Measurements from ENCODE around the gene MYH6.
"Not testable (repeated sequence)": the region's sequence is repeated elsewhere in the genome, so short reads cannot be mapped to it uniquely, and the experiment has no call there.

Gene MYH6

GRCh38 chr14:23413681-23414080, 5.6 kb upstream of the MYH6 start:
- DNase-seq, result no peak

DNA sequence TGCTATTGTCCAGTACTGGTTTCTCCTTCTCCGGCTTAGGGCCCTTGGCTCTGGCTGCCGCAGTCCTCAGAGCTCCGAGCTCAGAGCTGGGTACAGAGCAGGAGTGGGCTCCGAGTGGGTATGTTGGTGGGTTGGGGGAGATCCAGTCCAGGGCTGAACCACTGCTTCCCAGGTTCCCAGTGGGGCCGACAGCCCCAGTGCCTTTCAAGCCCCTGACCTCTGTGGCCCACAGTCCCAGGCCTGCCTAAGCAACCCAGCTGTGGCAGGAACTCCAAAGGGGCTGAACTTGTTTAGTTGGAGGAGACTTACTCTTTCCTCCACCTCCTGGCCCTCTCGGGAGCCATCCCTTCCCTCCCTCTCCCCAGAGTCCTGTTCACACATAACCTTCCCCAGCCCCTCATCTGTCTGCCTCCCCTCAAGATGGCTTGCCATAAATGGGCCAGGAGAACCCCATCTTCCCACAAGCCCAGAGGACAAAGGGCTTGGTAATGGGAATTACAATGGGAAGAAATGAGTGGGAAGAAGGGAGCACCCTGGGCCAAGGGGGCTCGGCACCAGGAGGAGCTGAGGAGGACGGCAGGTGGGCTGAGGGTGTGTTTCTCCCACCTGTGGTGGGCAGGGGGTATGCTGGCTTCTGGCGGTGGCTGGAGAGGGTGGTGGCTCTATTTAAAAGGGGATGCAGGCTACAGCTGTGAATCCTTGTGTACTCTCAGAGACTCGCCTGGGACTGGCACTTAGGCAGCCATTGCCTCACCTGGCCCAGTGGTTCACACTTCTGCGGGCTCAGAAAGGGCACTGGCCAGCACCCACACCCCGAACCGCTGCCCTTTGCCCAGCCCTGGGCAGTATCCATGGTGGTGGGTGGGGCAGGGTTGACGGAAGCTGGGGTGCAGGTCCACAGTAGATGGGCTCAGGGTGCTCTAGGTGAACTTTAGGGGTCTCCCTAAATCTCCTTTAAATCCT, 3.8 kb upstream of the MYH6 start:
- DNase-seq, result no peak

DNA sequence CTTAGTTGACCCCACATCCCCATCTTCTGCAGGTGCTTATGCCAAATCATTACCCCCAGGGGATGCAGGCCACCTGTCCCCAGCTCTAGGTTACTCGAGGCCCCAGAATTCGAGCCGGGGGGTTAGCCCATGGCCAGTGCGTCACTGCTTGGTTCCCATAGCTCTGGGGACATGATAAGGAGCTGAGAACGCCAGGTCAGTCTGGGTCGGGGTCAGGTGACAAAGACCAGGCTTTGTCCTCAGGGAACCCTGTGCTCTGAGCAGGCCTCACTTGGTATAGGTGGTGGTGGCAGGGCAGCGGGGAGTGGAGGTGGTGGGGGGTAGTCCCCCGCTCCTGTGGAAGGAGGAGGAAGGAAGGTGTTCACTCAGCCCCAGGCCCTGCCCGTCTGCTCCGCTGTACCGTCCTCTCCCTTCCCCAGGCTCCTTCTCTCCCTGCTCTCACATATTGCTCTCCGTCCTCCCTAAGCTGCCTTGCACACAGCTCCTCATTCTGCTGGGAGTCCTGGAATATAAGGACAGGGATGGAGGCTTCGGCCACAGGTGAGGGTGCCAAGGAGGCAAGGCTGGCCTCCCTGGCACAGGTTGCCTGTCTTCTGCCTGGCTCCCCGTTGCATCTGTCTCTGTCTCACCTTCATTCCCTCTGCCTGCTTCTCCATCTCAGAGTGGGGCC, 2.0 kb upstream of the MYH6 start:
- no peak for DNase-seq

GRCh38 chr14:23409475-23409874, 1.4 kb upstream of the MYH6 start:
- DNase-seq, result no peak

GRCh38 chr14:23408307-23408630, 196 bp upstream of the MYH6 start:
- DNase-seq, result no peak

GRCh38 chr14:23406725-23407355, 1.2 kb downstream of the MYH6 start:
- DNase-seq, result no peak

DNA sequence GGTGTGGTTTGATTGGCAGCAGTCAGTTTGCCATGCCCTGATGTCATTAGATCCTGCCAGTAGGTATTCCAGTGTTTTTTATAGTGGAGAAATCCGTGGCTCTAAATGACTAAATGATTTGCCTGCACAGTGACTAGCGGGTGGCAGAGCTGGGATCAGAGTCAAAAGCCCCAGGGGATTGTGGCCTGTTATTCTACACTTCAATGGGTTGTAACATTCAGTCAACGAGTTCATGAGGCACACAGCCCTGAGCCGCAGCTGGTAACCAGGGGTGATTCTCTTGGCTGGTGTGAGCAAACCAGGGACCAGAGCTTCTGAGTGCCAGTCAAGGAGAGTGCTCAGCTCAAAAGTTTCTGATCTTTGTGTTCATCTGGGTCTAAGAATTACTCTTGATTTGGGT, 1.8 kb downstream of the MYH6 start:
- no peak for DNase-seq

DNA sequence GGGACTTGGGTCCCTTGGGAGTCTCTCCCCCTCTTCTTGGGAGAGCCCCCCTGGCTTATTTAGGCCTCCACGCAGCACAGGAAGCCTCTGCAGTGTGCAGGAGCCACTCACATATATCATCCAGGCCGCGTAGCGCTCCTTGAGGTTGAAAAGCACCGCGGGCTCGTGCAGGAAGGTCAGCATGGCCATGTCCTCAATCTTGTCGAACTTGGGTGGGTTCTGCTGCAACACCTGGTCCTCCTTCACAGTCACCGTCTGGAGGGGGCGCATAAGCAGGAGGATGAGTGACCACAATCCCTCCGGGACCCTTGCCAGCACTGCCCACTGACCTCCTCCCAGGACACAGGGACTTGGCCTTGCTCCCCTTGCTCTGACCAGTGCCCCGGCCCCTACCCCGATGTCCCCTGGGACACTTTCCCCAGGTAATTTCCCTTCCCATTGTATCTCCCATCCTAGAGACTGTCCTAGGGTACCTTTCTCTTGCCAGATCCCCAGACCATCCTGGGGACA, 2.5 kb downstream of the MYH6 start:
- DNase-seq, result no peak

DNA sequence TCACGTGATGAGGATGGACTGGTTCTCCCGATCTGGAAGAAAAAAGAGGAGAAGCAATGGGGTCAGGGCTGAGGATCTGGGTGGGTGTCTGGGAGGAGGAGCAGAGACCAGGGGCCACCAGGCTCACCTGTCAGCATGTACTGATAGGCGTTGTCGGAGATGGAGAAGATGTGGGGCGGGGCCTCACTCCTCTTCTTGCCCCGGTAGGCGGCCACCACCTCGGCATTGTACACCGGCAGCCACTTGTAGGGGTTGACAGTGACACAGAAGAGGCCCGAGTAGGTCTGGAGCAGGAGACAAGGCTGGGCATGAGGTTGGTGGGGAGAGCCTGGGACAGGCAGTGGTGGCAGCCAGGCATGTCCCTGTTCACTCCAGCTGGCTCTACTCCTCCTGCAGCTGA, 3.0 kb downstream of the MYH6 start:
- DNase-seq, result no peak

- no peak for DNase-seq
Observed at GRCh38 chr14:23404331-23404900, 3.7 kb downstream of the MYH6 start.

- no peak for DNase-seq
Observed at GRCh38 chr14:23403908-23404307, 4.2 kb downstream of the MYH6 start.

DNA sequence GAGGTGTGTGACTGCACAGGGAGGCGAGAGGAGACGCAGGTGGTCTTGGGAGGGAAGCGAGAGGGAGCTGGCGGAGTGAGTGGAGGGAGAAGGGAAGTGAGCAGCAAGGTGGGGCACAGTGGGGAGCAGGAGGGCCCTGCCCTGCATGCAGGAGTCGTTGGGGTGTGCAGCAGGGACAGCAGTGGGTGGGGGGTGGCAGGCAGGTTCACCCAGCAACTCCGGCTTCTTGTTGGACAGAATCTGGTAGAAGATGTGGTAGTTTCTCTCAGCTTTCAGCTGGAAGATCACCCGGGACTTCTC, 5.0 kb downstream of the MYH6 start:
- no peak for DNase-seq

GRCh38 chr14:23402296-23403138, 5.6 kb downstream of the MYH6 start:
- no peak for DNase-seq

GRCh38 chr14:23401291-23401690, 6.8 kb downstream of the MYH6 start:
- no peak for DNase-seq

DNA sequence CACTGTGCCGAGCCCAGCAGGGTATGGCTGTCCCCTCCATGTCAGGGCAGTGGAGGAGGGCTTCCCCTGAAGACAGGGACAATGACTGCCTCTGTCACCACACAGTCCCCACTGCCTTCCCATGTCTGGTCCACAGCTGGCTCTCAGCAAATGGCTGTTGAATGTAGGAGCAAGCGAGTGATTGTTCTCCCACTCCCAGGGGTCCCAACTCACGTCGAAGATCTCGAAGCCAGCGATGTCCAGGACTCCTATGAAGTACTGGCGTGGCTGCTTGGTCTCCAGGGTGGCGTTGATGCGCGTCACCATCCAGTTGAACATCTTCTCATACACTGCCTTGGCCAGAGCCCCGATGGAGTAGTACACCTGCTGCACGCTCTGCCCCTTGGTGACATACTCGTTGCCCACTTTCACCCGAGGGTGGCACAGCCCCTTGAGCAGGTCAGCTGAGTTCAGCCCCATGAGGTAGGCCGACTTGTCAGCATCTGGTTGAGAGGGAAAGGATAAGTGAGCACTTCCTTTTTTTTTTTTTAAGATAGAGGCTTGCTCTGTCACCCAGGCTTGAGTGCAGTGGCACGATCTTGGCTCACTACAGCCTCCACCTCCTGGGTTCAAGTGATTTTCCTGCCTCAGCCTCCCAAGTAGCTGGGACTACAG, 7.5 kb downstream of the MYH6 start:
- not testable (repeated sequence) for DNase-seq

- DNase-seq, result no peak
Observed at GRCh38 chr14:23399591-23399990, 8.5 kb downstream of the MYH6 start.

DNA sequence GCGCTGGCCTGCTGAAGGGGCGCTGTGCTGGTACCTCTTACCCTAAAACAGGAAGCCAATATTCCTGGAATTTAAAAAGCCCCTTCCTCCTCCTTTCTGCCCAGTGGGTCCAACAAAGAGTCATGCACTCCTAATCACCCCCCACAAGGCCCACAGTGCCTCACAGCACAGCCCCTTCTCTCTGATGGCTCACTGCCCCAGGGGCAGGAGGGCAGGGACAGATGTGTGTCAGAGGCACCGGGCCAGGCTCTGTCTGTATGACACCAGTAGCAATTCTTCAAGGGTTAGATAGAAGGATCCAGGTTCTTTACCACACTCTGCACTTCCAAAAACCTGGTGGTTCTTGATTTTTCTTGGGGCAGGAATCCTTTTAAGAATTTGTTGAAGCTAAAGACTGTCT, 8.9 kb downstream of the MYH6 start:
- DNase-seq, result no peak

GRCh38 chr14:23398348-23398747, 9.7 kb downstream of the MYH6 start:
- no peak for DNase-seq

- DNase-seq, result no peak
Observed at GRCh38 chr14:23396781-23397407, 11.2 kb downstream of the MYH6 start.

- no peak for DNase-seq
Observed at GRCh38 chr14:23396126-23396525, 11.9 kb downstream of the MYH6 start.

- DNase-seq, result no peak
Observed at GRCh38 chr14:23392613-23393012, 15.5 kb downstream of the MYH6 start.

DNA sequence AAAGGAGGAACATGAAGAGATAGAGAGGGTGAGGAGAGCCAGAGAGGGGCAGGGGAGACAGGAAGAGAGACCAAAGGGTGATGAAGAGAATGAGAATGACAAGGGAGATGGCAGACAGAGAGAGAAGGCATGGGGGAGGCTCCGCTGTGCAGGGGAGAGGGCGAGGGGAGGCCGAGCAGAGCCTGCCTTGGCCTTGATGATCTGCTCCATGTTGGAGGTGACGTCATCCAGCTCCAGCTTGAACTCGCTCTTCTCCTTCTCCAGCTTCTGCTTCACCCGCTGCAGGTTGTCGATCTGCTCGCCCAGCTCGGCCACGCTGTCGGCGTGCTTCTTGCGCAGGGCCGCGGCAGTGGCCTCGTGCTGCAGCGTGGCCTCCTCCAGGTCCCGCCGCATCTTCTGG, 18.2 kb downstream of the MYH6 start:
- DNase-seq, result not testable (repeated sequence)

Data from NCI-H2081 treated with DMSO at 0.1 percent for 48 hours (cell line).